ENCODE measurements around the gene FGF12.

The FGF12 gene

GRCh38 chr3:192570315-192570714 is 157.0 kb downstream of the FGF12 start:
- no peak for TF ChIP-seq JUND (IDR thresholded peaks at IDR 0.05; ENCODE audit: low read depth)
- DNase-seq (ENCODE audit: low read depth in 1 of 2, low spot score in 1 of 2), result no peak
- in situ Hi-C loops (cut with HindIII; ENCODE audit: low pct_unique_long_range_greater_than_20kb, low sequenced_read_pairs), result no loop called here

- no peak for TF ChIP-seq JUND (IDR thresholded peaks at IDR 0.05; ENCODE audit: low read depth)
- peak; percentile 69 to 92 for DNase-seq (ENCODE audit: low read depth in 1 of 2, low spot score in 1 of 2)
- in situ Hi-C loops (cut with HindIII; ENCODE audit: low pct_unique_long_range_greater_than_20kb, low sequenced_read_pairs), result no loop called here
Observed at GRCh38 chr3:192566706-192567290, 160.5 kb downstream of the FGF12 start.

GRCh38 chr3:192564611-192565010 is 162.7 kb downstream of the FGF12 start:
- in situ Hi-C loops (cut with HindIII; ENCODE audit: low pct_unique_long_range_greater_than_20kb, low sequenced_read_pairs), result no loop called here
- no peak for DNase-seq (ENCODE audit: low read depth in 1 of 2, low spot score in 1 of 2)
- TF ChIP-seq JUND (IDR thresholded peaks at IDR 0.05; ENCODE audit: low read depth), result no peak

- in situ Hi-C loops (cut with HindIII; ENCODE audit: low pct_unique_long_range_greater_than_20kb, low sequenced_read_pairs), result no loop called here
- no peak for TF ChIP-seq JUND (IDR thresholded peaks at IDR 0.05; ENCODE audit: low read depth)
Observed at GRCh38 chr3:192563417-192563816, 163.9 kb downstream of the FGF12 start.

GRCh38 chr3:192553707-192554106 is 173.6 kb downstream of the FGF12 start:
- in situ Hi-C loops (cut with HindIII; ENCODE audit: low pct_unique_long_range_greater_than_20kb, low sequenced_read_pairs), result no loop called here
- no peak for TF ChIP-seq JUND (IDR thresholded peaks at IDR 0.05; ENCODE audit: low read depth)
- no peak for DNase-seq (ENCODE audit: low read depth in 1 of 2, low spot score in 1 of 2)

More at GRCh38 chr3:192563417-192563816, 163.9 kb downstream of the FGF12 start:
- DNase-seq (ENCODE audit: low read depth in 1 of 2, low spot score in 1 of 2), result no peak

- no peak for TF ChIP-seq JUND (IDR thresholded peaks at IDR 0.05; ENCODE audit: low read depth)
- in situ Hi-C loops (cut with HindIII; ENCODE audit: low pct_unique_long_range_greater_than_20kb, low sequenced_read_pairs), result no loop called here
- no peak for DNase-seq (ENCODE audit: low read depth in 1 of 2, low spot score in 1 of 2)
Observed at GRCh38 chr3:192550356-192550755, 177.0 kb downstream of the FGF12 start.

GRCh38 chr3:192545333-192545732 is 182.0 kb downstream of the FGF12 start:
- no peak for TF ChIP-seq JUND (IDR thresholded peaks at IDR 0.05; ENCODE audit: low read depth)
- no peak for DNase-seq (ENCODE audit: low read depth in 1 of 2, low spot score in 1 of 2)
- in situ Hi-C loops (cut with HindIII; ENCODE audit: low pct_unique_long_range_greater_than_20kb, low sequenced_read_pairs), result no loop called here

- DNase-seq (ENCODE audit: low read depth in 1 of 2, low spot score in 1 of 2), result no peak
- TF ChIP-seq JUND (IDR thresholded peaks at IDR 0.05; ENCODE audit: low read depth), result no peak
- in situ Hi-C loops (cut with HindIII; ENCODE audit: low pct_unique_long_range_greater_than_20kb, low sequenced_read_pairs), result no loop called here
Observed at GRCh38 chr3:192543163-192543562, 184.2 kb downstream of the FGF12 start.

- in situ Hi-C loops (cut with HindIII; ENCODE audit: low pct_unique_long_range_greater_than_20kb, low sequenced_read_pairs), result no loop called here
- no peak for TF ChIP-seq JUND (IDR thresholded peaks at IDR 0.05; ENCODE audit: low read depth)
- DNase-seq (ENCODE audit: low read depth in 1 of 2, low spot score in 1 of 2), result no peak
Observed at GRCh38 chr3:192516820-192517219, 210.5 kb downstream of the FGF12 start.

- TF ChIP-seq JUND (IDR thresholded peaks at IDR 0.05; ENCODE audit: low read depth), result no peak
- DNase-seq (ENCODE audit: low read depth in 1 of 2, low spot score in 1 of 2), result no peak
- in situ Hi-C loops (cut with HindIII; ENCODE audit: low pct_unique_long_range_greater_than_20kb, low sequenced_read_pairs), result no loop called here
Observed at GRCh38 chr3:192515664-192516045, 211.7 kb downstream of the FGF12 start.

- peak in 1 of 2 experiments; percentile 45 for DNase-seq (ENCODE audit: low read depth in 1 of 2, low spot score in 1 of 2)
Observed at GRCh38 chr3:192514754-192515663, 212.3 kb downstream of the FGF12 start.

GRCh38 chr3:192514081-192514753 is 213.1 kb downstream of the FGF12 start:
- DNase-seq (ENCODE audit: low read depth in 1 of 2, low spot score in 1 of 2), result peak; percentile 55 to 69
- in situ Hi-C loops (cut with HindIII; ENCODE audit: low pct_unique_long_range_greater_than_20kb, low sequenced_read_pairs), result no loop called here

More at GRCh38 chr3:192514754-192515663, 212.3 kb downstream of the FGF12 start:
- no peak for TF ChIP-seq JUND (IDR thresholded peaks at IDR 0.05; ENCODE audit: low read depth)
- in situ Hi-C loops (cut with HindIII; ENCODE audit: low pct_unique_long_range_greater_than_20kb, low sequenced_read_pairs), result no loop called here

GRCh38 chr3:192505731-192506130 is 221.6 kb downstream of the FGF12 start:
- in situ Hi-C loops (cut with HindIII; ENCODE audit: low pct_unique_long_range_greater_than_20kb, low sequenced_read_pairs), result no loop called here
- no peak for TF ChIP-seq JUND (IDR thresholded peaks at IDR 0.05; ENCODE audit: low read depth)
- DNase-seq (ENCODE audit: low read depth in 1 of 2, low spot score in 1 of 2), result no peak

More at GRCh38 chr3:192514081-192514753, 213.1 kb downstream of the FGF12 start:
- no peak for TF ChIP-seq JUND (IDR thresholded peaks at IDR 0.05; ENCODE audit: low read depth)
